DOHH2 (cell line): ENCODE results near the gene PDIA3.
"Not testable (repeated sequence)": the region's sequence is repeated elsewhere in the genome, so short reads cannot be mapped to it uniquely, and the experiment has no call there.

Experiments used
- H3F3A ChIP-seq: fragments of 200-600 bp; sonication (generic), shearing (Covaris generic); 2 replicates; pipeline ENCODE4 v1.6.0; 2016; ENCODE audit warnings: antibody characterized with exemption, mild to moderate bottlenecking; ENCODE audit not compliant: control insufficient read depth, insufficient read depth
- H3K27ac ChIP-seq: fragments of 200-600 bp; sonication (generic); 2 replicates; pipeline ENCODE4 v1.5.1; 2014; ENCODE audit warnings: low read depth, mild to moderate bottlenecking, low read length, moderate library complexity
- H3K27me3 ChIP-seq: fragments of 200-600 bp; sonication (generic); 2 replicates; pipeline ENCODE4 v1.6.1; 2014; ENCODE audit warnings: mild to moderate bottlenecking, low read length, mixed read lengths; ENCODE audit not compliant: control insufficient read depth
- H3K36me3 ChIP-seq: fragments of 200-600 bp; sonication (generic); 2 replicates; pipeline ENCODE4 v1.6.1; 2014; ENCODE audit warnings: mild to moderate bottlenecking, low read length, moderate library complexity, mixed read lengths; ENCODE audit not compliant: control insufficient read depth
- H3K4me1 ChIP-seq: fragments of 200-600 bp; sonication (generic); 2 replicates; pipeline ENCODE4 v1.6.1; 2014; ENCODE audit warnings: mild to moderate bottlenecking, low read length, mixed read lengths; ENCODE audit not compliant: control insufficient read depth
- H3K4me2 ChIP-seq: fragments of 200-600 bp; sonication (generic); 2 replicates; pipeline ENCODE4 v1.6.0; 2014; ENCODE audit warnings: mild to moderate bottlenecking, low read length, moderate library complexity
- H3K4me3 ChIP-seq: fragments of 200-600 bp; sonication (generic); 2 replicates; pipeline ENCODE4 v1.5.1; 2014; ENCODE audit warnings: mild to moderate bottlenecking, low read length, mixed read lengths
- H3K79me2 ChIP-seq: fragments of 200-600 bp; sonication (generic); 2 replicates; pipeline ENCODE4 v1.6.1; 2014; ENCODE audit warnings: mild to moderate bottlenecking, low read length, mixed read lengths; ENCODE audit not compliant: control insufficient read depth
- H3K9me2 ChIP-seq: fragments of 200-600 bp; sonication (generic); replicated peaks from 2 replicates; pipeline ENCODE4 v1.6.1; 2014; ENCODE audit warnings: mild to moderate bottlenecking, low read length, mixed read lengths; ENCODE audit not compliant: control insufficient read depth
- H3K9me3 ChIP-seq: fragments of 200-600 bp; sonication (generic); 2 replicates; pipeline ENCODE4 v1.6.1; 2014; ENCODE audit warnings: antibody characterized with exemption, low read length, mixed read lengths; ENCODE audit not compliant: control insufficient read depth, insufficient read depth
- H4K20me1 ChIP-seq: fragments of 200-600 bp; sonication (generic); 2 replicates; pipeline ENCODE4 v1.6.0; 2014; ENCODE audit warnings: low read depth, mild to moderate bottlenecking, antibody characterized with exemption, low read length, moderate library complexity; ENCODE audit not compliant: control insufficient read depth, insufficient read depth
- EZH2phosphoT487 ChIP-seq: fragments of 200-600 bp; sonication (generic); IDR thresholded peaks from 2 replicates; pipeline ENCODE4 v1.6.1; 2017; ENCODE audit warnings: borderline replicate concordance, mild to moderate bottlenecking, antibody characterized with exemption, low read length, moderate library complexity, mixed read lengths
- TF ChIP-seq, protein P1 (sequence below): fragments of 200-600 bp; sonication (generic); IDR thresholded peaks from one replicate; pipeline ENCODE4 v1.5.1; 2014; ENCODE audit warnings: antibody characterized with exemption, mild to moderate bottlenecking, low read depth, low read length; ENCODE audit not compliant: poor library complexity, severe bottlenecking

PDIA3 gene

DNA sequence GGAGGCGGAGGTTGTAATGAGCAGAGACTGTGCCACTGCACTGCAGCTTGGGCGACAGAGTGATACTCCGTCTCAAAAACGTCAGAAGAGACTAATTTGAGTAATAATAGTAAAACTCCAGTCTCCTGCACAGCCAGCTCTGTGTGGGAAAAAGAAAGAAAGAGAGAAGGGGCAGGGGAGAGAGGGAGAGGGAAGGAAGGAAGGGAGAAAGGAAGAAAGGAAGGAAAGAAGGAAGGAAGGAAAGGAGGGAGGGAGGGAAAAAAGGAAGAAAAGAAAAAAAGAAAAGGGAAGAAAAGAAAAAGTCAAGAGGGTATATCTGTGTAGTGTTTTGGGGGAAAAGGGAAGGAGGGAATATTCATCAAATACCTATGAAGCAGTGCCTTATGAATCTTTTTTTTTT is 23.1 kb upstream of the PDIA3 start:
- no peaks in the 10 kb centered on the region for H3K9me3 ChIP-seq

DNA sequence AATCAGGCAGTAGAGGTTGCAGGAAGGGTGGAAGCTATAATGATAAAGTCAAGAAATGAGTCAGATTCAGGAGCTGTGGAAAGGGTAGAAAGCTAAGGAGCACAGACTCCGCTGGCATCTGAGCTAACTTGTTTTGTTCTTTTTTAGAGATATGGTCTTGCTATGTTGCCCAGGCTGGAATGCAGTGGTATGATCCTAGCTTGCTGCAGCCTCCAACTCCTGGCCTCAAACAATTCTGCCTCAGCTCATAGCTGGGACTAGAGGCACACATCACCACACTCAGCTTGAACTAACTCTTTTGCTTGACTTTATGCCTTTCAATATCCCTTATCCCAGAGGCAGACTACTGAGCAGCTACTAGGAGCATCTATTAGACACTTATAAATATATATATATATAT is 19.9 kb upstream of the PDIA3 start:
- not testable (repeated sequence) for H3K27ac ChIP-seq, H3F3A ChIP-seq, H3K4me3 ChIP-seq, H4K20me1 ChIP-seq, H3K9me2 ChIP-seq, H3K4me2 ChIP-seq, H3K27me3 ChIP-seq, H3K4me1 ChIP-seq, H3K36me3 ChIP-seq, H3K79me2 ChIP-seq, H3K9me3 ChIP-seq

More for the DNA sequence above, 23.1 kb upstream of the PDIA3 start:
- Histone ChIP-seq H3F3A (no peaks in the 10 kb centered on the region), H3K79me2 (no peaks in the 10 kb centered on the region), H3K9me2 (no peaks in the 10 kb centered on the region), H3K4me3 (no peak overlapping the region), H3K27me3 (no peaks in the 10 kb centered on the region; the same call in 1 of the 2 replicates), H3K36me3 (no peaks in the 10 kb centered on the region), H3K27ac (no peak overlapping the region), H3K4me1 (no peaks in the 10 kb centered on the region), H4K20me1 (no peaks in the 10 kb centered on the region), H3K4me2 (no peak overlapping the region)
- TF ChIP-seq, protein P1, sequence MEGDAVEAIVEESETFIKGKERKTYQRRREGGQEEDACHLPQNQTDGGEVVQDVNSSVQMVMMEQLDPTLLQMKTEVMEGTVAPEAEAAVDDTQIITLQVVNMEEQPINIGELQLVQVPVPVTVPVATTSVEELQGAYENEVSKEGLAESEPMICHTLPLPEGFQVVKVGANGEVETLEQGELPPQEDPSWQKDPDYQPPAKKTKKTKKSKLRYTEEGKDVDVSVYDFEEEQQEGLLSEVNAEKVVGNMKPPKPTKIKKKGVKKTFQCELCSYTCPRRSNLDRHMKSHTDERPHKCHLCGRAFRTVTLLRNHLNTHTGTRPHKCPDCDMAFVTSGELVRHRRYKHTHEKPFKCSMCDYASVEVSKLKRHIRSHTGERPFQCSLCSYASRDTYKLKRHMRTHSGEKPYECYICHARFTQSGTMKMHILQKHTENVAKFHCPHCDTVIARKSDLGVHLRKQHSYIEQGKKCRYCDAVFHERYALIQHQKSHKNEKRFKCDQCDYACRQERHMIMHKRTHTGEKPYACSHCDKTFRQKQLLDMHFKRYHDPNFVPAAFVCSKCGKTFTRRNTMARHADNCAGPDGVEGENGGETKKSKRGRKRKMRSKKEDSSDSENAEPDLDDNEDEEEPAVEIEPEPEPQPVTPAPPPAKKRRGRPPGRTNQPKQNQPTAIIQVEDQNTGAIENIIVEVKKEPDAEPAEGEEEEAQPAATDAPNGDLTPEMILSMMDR, result no peak
- no peak for TF ChIP-seq EZH2phosphoT487

DNA sequence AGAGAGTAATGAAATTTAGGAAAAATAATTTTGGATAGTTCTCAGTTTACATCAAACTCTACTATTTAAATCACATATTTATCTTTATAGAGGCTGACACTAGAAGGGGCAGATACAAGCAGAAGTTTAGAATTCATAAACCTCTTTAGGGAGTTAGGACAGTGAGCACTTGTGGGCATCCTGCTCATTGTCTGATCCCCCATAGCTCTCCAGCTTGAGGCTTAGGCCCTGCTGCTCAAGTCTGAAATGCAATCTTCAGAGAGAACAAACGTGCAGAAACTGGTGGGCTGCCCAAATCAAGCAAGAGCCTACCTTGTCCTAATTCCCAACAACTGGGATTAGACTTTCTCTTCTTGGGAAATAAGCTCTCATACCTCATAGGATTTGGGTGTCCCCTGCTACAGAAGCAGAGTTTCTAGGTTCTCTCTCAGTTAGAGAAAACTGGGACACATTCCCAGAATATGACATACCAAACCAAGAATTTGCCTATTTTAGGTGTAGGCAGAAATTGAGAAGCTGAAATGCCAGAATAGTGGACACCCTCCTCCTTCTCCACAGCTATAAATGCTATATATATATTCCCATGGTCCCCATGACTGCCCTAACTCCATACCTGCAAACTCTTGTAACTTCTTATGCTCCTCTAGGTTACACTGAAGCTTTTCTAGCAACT is 18.0 kb upstream of the PDIA3 start:
- H3K79me2 ChIP-seq, H3K27me3 ChIP-seq, H3F3A ChIP-seq, H3K27ac ChIP-seq, H3K36me3 ChIP-seq, H3K9me2 ChIP-seq, H3K9me3 ChIP-seq, H3K4me3 ChIP-seq, H3K4me2 ChIP-seq, H4K20me1 ChIP-seq, H3K4me1 ChIP-seq: not testable (repeated sequence)

DNA sequence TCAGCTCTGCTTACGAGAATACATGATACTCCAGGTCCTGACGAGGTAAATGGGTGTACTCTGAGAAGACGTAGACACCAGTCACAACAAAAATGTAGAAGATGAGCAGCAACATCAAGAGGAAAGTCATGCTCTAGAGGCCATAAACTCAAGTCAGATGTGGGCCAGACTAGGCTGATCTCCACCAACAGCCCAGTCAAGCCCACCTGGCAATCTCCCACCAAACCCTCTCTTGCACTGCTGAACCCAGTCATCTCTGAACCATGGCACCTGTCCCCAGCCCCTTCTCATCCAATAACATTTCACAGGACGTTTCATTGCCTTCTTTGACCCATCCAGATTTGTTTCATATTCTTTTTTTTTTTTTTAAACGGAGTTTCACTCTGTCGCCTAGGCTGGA is 10.8 kb upstream of the PDIA3 start:
- H3K27ac ChIP-seq, result no peak overlapping the region
- H4K20me1 ChIP-seq, result no peaks in the 10 kb centered on the region
- TF ChIP-seq, protein P1, result no peak
- no peak for TF ChIP-seq EZH2phosphoT487
- H3K4me1 ChIP-seq, result no peaks in the 10 kb centered on the region
- H3K27me3 ChIP-seq, result no peaks in the 10 kb centered on the region
- H3K79me2 ChIP-seq, result no peaks in the 10 kb centered on the region
- H3F3A ChIP-seq, result no peaks in the 10 kb centered on the region
- no peaks in the 10 kb centered on the region for H3K9me2 ChIP-seq
- no peaks in the 10 kb centered on the region for H3K9me3 ChIP-seq
- no peak overlapping the region for H3K4me2 ChIP-seq
- H3K4me3 ChIP-seq, result no peak overlapping the region
- no peaks in the 10 kb centered on the region for H3K36me3 ChIP-seq

DNA sequence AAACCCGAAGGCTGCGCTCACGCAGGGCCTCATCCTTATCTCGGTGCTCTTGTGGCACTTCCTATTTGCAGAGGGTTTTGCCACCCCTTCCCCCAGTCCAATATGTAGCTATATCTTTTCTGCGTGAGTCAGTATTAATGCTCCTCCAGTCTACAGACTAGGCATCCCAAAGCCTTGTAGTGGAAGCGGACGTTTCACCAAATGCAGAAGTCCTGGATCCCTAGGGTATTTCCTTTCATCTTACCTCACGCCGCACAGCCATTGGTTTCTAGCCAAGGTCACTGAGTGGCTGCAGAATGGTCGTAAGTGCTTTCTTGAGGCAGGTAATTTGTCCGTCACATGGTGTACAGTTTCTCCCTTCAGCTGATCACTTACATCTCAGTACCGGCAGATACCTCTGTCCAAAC is 668 bp downstream of the PDIA3 start:
- Histone ChIP-seq H3K4me3 (peak overlapping the region; percentile 90), H3K4me2 (peak overlapping the region; percentile 84), H3F3A (peaks cover 16% of the 10 kb centered on the region), H4K20me1 (peaks cover 13% of the 10 kb centered on the region), H3K79me2 (peaks cover 68% of the 10 kb centered on the region), H3K36me3 (peaks cover 47% of the 10 kb centered on the region), H3K4me1 (peaks cover 62% of the 10 kb centered on the region), H3K27ac (peak overlapping the region; percentile 62)
- H3K9me2 ChIP-seq, H3K9me3 ChIP-seq, H3K27me3 ChIP-seq: not testable (repeated sequence)
